ENCODE results near the gene GASK1A. TPM values are rescaled to one million over a fixed set of nuclear protein-coding genes. Genes with fewer than 3 reads are reported as not detected.

The GASK1A gene
- total RNA-seq = not detected in 2 replicates

GRCh38 chr3:42979044-42979972 lies at the start of gene GASK1A:
Gene GASK1A (plus strand): TSS chr3:42979311. CDS start chr3:42979643, 332 bp downstream.
- Mint-ChIP-seq H3K36me3 (ENCODE audit: low read depth) (no peaks in the 10 kb centered on the region), H3K4me1 (ENCODE audit: low read depth) (no peaks in the 10 kb centered on the region), H3K4me3 (ENCODE audit: low read depth) (peak within 1 kb of the TSS; percentile 51), H3K9me3 (peaks cover 13% of the 10 kb centered on the region), H3K27me3 (ENCODE audit: low read depth) (peaks cover 44% of the 10 kb centered on the region), H3K27ac (no peak within 1 kb of the TSS)
- DNase-seq (ENCODE audit: low spot score) = no peak
- intact Hi-C loops (cut with micrococcal nuclease) = no loop called here

GRCh38 chr3:42934111-42934510 lies 45.0 kb upstream of the GASK1A start:
- Mint-ChIP-seq H3K4me3 (ENCODE audit: low read depth) (no peak overlapping the region), H3K9me3 (peaks cover 4% of the 10 kb centered on the region), H3K4me1 (ENCODE audit: low read depth) (peaks cover 6% of the 10 kb centered on the region), H3K27ac (no peak overlapping the region), H3K36me3 (ENCODE audit: low read depth) (no peaks in the 10 kb centered on the region), H3K27me3 (ENCODE audit: low read depth) (peaks cover 5% of the 10 kb centered on the region)
- intact Hi-C loops (cut with micrococcal nuclease) = no loop called here
- DNase-seq (ENCODE audit: low spot score) = no peak

GRCh38 chr3:42934910-42935309 lies 44.2 kb upstream of the GASK1A start:
- Mint-ChIP-seq H3K4me3 (ENCODE audit: low read depth) (no peak overlapping the region), H3K27me3 (ENCODE audit: low read depth) (peaks cover 5% of the 10 kb centered on the region), H3K36me3 (ENCODE audit: low read depth) (no peaks in the 10 kb centered on the region), H3K27ac (no peak overlapping the region), H3K4me1 (ENCODE audit: low read depth) (peaks cover 6% of the 10 kb centered on the region), H3K9me3 (peaks cover 4% of the 10 kb centered on the region)
- intact Hi-C loops (cut with micrococcal nuclease) = no loop called here
- no peak for DNase-seq (ENCODE audit: low spot score)

GRCh38 chr3:42935472-42935871 lies 43.6 kb upstream of the GASK1A start:
- no peak overlapping the region for H3K27ac Mint-ChIP-seq
- intact Hi-C loops (cut with micrococcal nuclease) = no loop called here
- H3K9me3 Mint-ChIP-seq = peaks cover 4% of the 10 kb centered on the region
- H3K4me1 Mint-ChIP-seq (ENCODE audit: low read depth) = peaks cover 6% of the 10 kb centered on the region
- peaks cover 5% of the 10 kb centered on the region for H3K27me3 Mint-ChIP-seq (ENCODE audit: low read depth)
- DNase-seq (ENCODE audit: low spot score) = no peak
- no peak overlapping the region for H3K4me3 Mint-ChIP-seq (ENCODE audit: low read depth)
- H3K36me3 Mint-ChIP-seq (ENCODE audit: low read depth) = no peaks in the 10 kb centered on the region

GRCh38 chr3:42936157-42936981 lies 42.7 kb upstream of the GASK1A start:
- no peak overlapping the region for H3K27ac Mint-ChIP-seq
- peaks cover 4% of the 10 kb centered on the region for H3K9me3 Mint-ChIP-seq
- H3K36me3 Mint-ChIP-seq (ENCODE audit: low read depth) = no peaks in the 10 kb centered on the region
- intact Hi-C loops (cut with micrococcal nuclease) = no loop called here
- DNase-seq (ENCODE audit: low spot score) = no peak
- H3K4me1 Mint-ChIP-seq (ENCODE audit: low read depth) = peaks cover 6% of the 10 kb centered on the region
- H3K4me3 Mint-ChIP-seq (ENCODE audit: low read depth) = no peak overlapping the region
- peaks cover 5% of the 10 kb centered on the region for H3K27me3 Mint-ChIP-seq (ENCODE audit: low read depth)

GRCh38 chr3:42937334-42937733 lies 41.8 kb upstream of the GASK1A start:
- H3K27me3 Mint-ChIP-seq (ENCODE audit: low read depth) = peaks cover 5% of the 10 kb centered on the region
- no peak overlapping the region for H3K27ac Mint-ChIP-seq
- peaks cover 4% of the 10 kb centered on the region for H3K9me3 Mint-ChIP-seq
- no peaks in the 10 kb centered on the region for H3K36me3 Mint-ChIP-seq (ENCODE audit: low read depth)
- no peak for DNase-seq (ENCODE audit: low spot score)
- no peak overlapping the region for H3K4me3 Mint-ChIP-seq (ENCODE audit: low read depth)
- intact Hi-C loops (cut with micrococcal nuclease) = no loop called here
- H3K4me1 Mint-ChIP-seq (ENCODE audit: low read depth) = peaks cover 6% of the 10 kb centered on the region

- Mint-ChIP-seq H3K9me3 (no peaks in the 10 kb centered on the region), H3K4me3 (ENCODE audit: low read depth) (no peak overlapping the region), H3K27me3 (ENCODE audit: low read depth) (peaks cover under 1% of the 10 kb centered on the region), H3K27ac (no peak overlapping the region), H3K4me1 (ENCODE audit: low read depth) (peaks cover 2% of the 10 kb centered on the region), H3K36me3 (ENCODE audit: low read depth) (no peaks in the 10 kb centered on the region)
- intact Hi-C loops (cut with micrococcal nuclease) = no loop called here
- DNase-seq (ENCODE audit: low spot score) = no peak
Measured at GRCh38 chr3:42942693-42943092, 36.4 kb upstream of the GASK1A start.

GRCh38 chr3:42946050-42946449 lies 33.1 kb upstream of the GASK1A start:
- Mint-ChIP-seq H3K36me3 (ENCODE audit: low read depth) (no peaks in the 10 kb centered on the region), H3K4me3 (ENCODE audit: low read depth) (no peak overlapping the region)

GRCh38 chr3:42957573-42957972 lies 21.5 kb upstream of the GASK1A start:
- intact Hi-C loops (cut with micrococcal nuclease) = no loop called here
- peaks cover 10% of the 10 kb centered on the region for H3K27me3 Mint-ChIP-seq (ENCODE audit: low read depth)
- H3K4me3 Mint-ChIP-seq (ENCODE audit: low read depth) = no peak overlapping the region
- no peaks in the 10 kb centered on the region for H3K36me3 Mint-ChIP-seq (ENCODE audit: low read depth)
- no peaks in the 10 kb centered on the region for H3K9me3 Mint-ChIP-seq
- no peaks in the 10 kb centered on the region for H3K4me1 Mint-ChIP-seq (ENCODE audit: low read depth)
- H3K27ac Mint-ChIP-seq = no peak overlapping the region
- DNase-seq (ENCODE audit: low spot score) = no peak

More at GRCh38 chr3:42946050-42946449, 33.1 kb upstream of the GASK1A start:
- H3K9me3 Mint-ChIP-seq = no peaks in the 10 kb centered on the region
- intact Hi-C loops (cut with micrococcal nuclease) = no loop called here
- H3K27me3 Mint-ChIP-seq (ENCODE audit: low read depth) = no peaks in the 10 kb centered on the region
- peaks cover 2% of the 10 kb centered on the region for H3K4me1 Mint-ChIP-seq (ENCODE audit: low read depth)
- DNase-seq (ENCODE audit: low spot score) = no peak
- H3K27ac Mint-ChIP-seq = no peak overlapping the region

- no peaks in the 10 kb centered on the region for H3K36me3 Mint-ChIP-seq (ENCODE audit: low read depth)
- H3K27ac Mint-ChIP-seq = no peak overlapping the region
- no peaks in the 10 kb centered on the region for H3K4me1 Mint-ChIP-seq (ENCODE audit: low read depth)
- peaks cover 14% of the 10 kb centered on the region for H3K27me3 Mint-ChIP-seq (ENCODE audit: low read depth)
- no peak for DNase-seq (ENCODE audit: low spot score)
- intact Hi-C loops (cut with micrococcal nuclease) = loop anchor here (10.0 kb wide), 1 partner anchor 545 kb away; no protein-coding TSS in a partner anchor
- no peak overlapping the region for H3K4me3 Mint-ChIP-seq (ENCODE audit: low read depth)
- no peaks in the 10 kb centered on the region for H3K9me3 Mint-ChIP-seq
Measured at GRCh38 chr3:42960282-42960681, 18.8 kb upstream of the GASK1A start.

GRCh38 chr3:42960786-42961185 lies 18.3 kb upstream of the GASK1A start:
- no peak overlapping the region for H3K27ac Mint-ChIP-seq
- no peaks in the 10 kb centered on the region for H3K9me3 Mint-ChIP-seq
- no peak for DNase-seq (ENCODE audit: low spot score)
- no peaks in the 10 kb centered on the region for H3K36me3 Mint-ChIP-seq (ENCODE audit: low read depth)
- intact Hi-C loops (cut with micrococcal nuclease) = loop anchor here (10.0 kb wide), 1 partner anchor 544 kb away; no protein-coding TSS in a partner anchor
- H3K27me3 Mint-ChIP-seq (ENCODE audit: low read depth) = peaks cover 14% of the 10 kb centered on the region
- no peaks in the 10 kb centered on the region for H3K4me1 Mint-ChIP-seq (ENCODE audit: low read depth)
- H3K4me3 Mint-ChIP-seq (ENCODE audit: low read depth) = no peak overlapping the region

- intact Hi-C loops (cut with micrococcal nuclease) = loop anchor here (10.0 kb wide), 1 partner anchor 543 kb away; no protein-coding TSS in a partner anchor
- H3K27ac Mint-ChIP-seq = no peak overlapping the region
- H3K4me3 Mint-ChIP-seq (ENCODE audit: low read depth) = no peak overlapping the region
- DNase-seq (ENCODE audit: low spot score) = no peak
- H3K36me3 Mint-ChIP-seq (ENCODE audit: low read depth) = no peaks in the 10 kb centered on the region
- H3K4me1 Mint-ChIP-seq (ENCODE audit: low read depth) = no peaks in the 10 kb centered on the region
- H3K27me3 Mint-ChIP-seq (ENCODE audit: low read depth) = peaks cover 14% of the 10 kb centered on the region
- H3K9me3 Mint-ChIP-seq = no peaks in the 10 kb centered on the region
Measured at GRCh38 chr3:42961633-42962032, 17.5 kb upstream of the GASK1A start.
